HEK293 (cell line): ENCODE results near the gene SEC23B.

Source experiments
- BCL6B ChIP-seq: fragments of 450-650 bp; formaldehyde crosslinking; IDR thresholded peaks from 2 replicates; pipeline ENCODE4 v1.5.1; 2017; ENCODE audit warnings: missing biosample characterization, missing genetic modification characterization
- GLI2 ChIP-seq: fragments of 450-650 bp; formaldehyde crosslinking; IDR thresholded peaks from 2 replicates; pipeline ENCODE4; 2017; ENCODE audit warnings: missing biosample characterization, missing genetic modification characterization, low read depth, borderline replicate concordance
- GLIS2 ChIP-seq: fragments of 450-650 bp; formaldehyde crosslinking; IDR thresholded peaks from 2 replicates; pipeline ENCODE4 v1.5.1; 2016; ENCODE audit warnings: missing biosample characterization, missing genetic modification characterization
- INSM2 ChIP-seq: fragments of 450-650 bp; formaldehyde crosslinking; IDR thresholded peaks from 2 replicates; pipeline ENCODE4 v1.5.1; 2016; ENCODE audit warnings: missing biosample characterization, missing genetic modification characterization
- KLF8 ChIP-seq: fragments of 450-650 bp; formaldehyde crosslinking; IDR thresholded peaks from 2 replicates; pipeline ENCODE4 v1.5.1; 2016; ENCODE audit warnings: missing biosample characterization, missing genetic modification characterization
- MYNN ChIP-seq: fragments of 450-650 bp; formaldehyde crosslinking; IDR thresholded peaks from 2 replicates; pipeline ENCODE4 v1.5.1; 2016; ENCODE audit warnings: missing biosample characterization, missing genetic modification characterization, borderline replicate concordance
- ZBTB44 ChIP-seq: fragments of 450-650 bp; IDR thresholded peaks from 2 replicates; pipeline ENCODE4 v1.5.1; 2018; ENCODE audit warnings: missing biosample characterization, mild to moderate bottlenecking, missing genetic modification characterization
- ZBTB48 ChIP-seq: fragments of 450-650 bp; formaldehyde crosslinking; IDR thresholded peaks from 2 replicates; pipeline ENCODE4 v1.5.1; 2016; ENCODE audit warnings: missing biosample characterization, missing genetic modification characterization
- ZNF138 ChIP-seq: fragments of 450-650 bp; formaldehyde crosslinking; IDR thresholded peaks from 2 replicates; pipeline ENCODE4 v1.5.1; 2016; ENCODE audit warnings: missing biosample characterization, missing genetic modification characterization, borderline replicate concordance
- ZNF324 ChIP-seq: fragments of 450-650 bp; formaldehyde crosslinking; IDR thresholded peaks from 2 replicates; pipeline ENCODE4 v1.5.1; 2016; ENCODE audit warnings: missing biosample characterization, missing genetic modification characterization
- ZNF335 ChIP-seq: fragments of 450-650 bp; formaldehyde crosslinking; conservative IDR thresholded peaks from 2 replicates; pipeline ENCODE4 v1.5.1; 2016; ENCODE audit warnings: missing biosample characterization, missing genetic modification characterization
- ZNF341 ChIP-seq: fragments of 450-650 bp; formaldehyde crosslinking; IDR thresholded peaks from 2 replicates; pipeline ENCODE4; 2016; ENCODE audit warnings: low read depth, missing biosample characterization, missing genetic modification characterization
- ZNF394 ChIP-seq: fragments of 450-650 bp; formaldehyde crosslinking; IDR thresholded peaks from 2 replicates; pipeline ENCODE4 v1.5.1; 2016; ENCODE audit warnings: missing biosample characterization, missing genetic modification characterization, mild to moderate bottlenecking, moderate library complexity, borderline replicate concordance
- ZNF530 ChIP-seq: fragments of 450-650 bp; formaldehyde crosslinking; IDR thresholded peaks from 2 replicates; pipeline ENCODE4 v1.5.1; 2016; ENCODE audit warnings: low read depth, missing biosample characterization, missing genetic modification characterization
- ZNF544 ChIP-seq: fragments of 450-650 bp; formaldehyde crosslinking; IDR thresholded peaks from 2 replicates; pipeline ENCODE4 v1.5.0; 2017; ENCODE audit warnings: missing biosample characterization, missing genetic modification characterization
- ZNF623 ChIP-seq: fragments of 450-650 bp; formaldehyde crosslinking; IDR thresholded peaks from 2 replicates; pipeline ENCODE4 v1.5.1; 2016; ENCODE audit warnings: missing biosample characterization, missing genetic modification characterization
- ZNF777 ChIP-seq: fragments of 450-650 bp; formaldehyde crosslinking; IDR thresholded peaks from 2 replicates; pipeline ENCODE4 v1.5.1; 2017; ENCODE audit warnings: missing biosample characterization, missing genetic modification characterization, borderline replicate concordance
- ZSCAN16 ChIP-seq: fragments of 450-650 bp; formaldehyde crosslinking; IDR thresholded peaks from 2 replicates; pipeline ENCODE4 v1.5.1; 2016; ENCODE audit warnings: missing biosample characterization, missing genetic modification characterization
- ZSCAN30 ChIP-seq: fragments of 450-650 bp; IDR thresholded peaks from 2 replicates; pipeline ENCODE4 v1.5.1; 2018; ENCODE audit warnings: missing biosample characterization, mild to moderate bottlenecking, missing genetic modification characterization, moderate library complexity
- ZSCAN4 ChIP-seq: fragments of 450-650 bp; formaldehyde crosslinking; IDR thresholded peaks from 2 replicates; pipeline ENCODE4 v1.5.1; 2017; ENCODE audit warnings: missing biosample characterization, missing genetic modification characterization
- TF ChIP-seq, protein P1 (sequence below): fragments of 450-650 bp; formaldehyde crosslinking; IDR thresholded peaks from 2 replicates; pipeline ENCODE4 v1.5.1; 2016; ENCODE audit warnings: missing biosample characterization, missing genetic modification characterization
- TF ChIP-seq, protein P2 (sequence below): fragments of 450-650 bp; formaldehyde crosslinking; IDR thresholded peaks from 2 replicates; pipeline ENCODE4 v1.5.1; 2016; ENCODE audit warnings: missing biosample characterization, missing genetic modification characterization, low read depth
- TF ChIP-seq, protein P3 (sequence below): fragments of 450-650 bp; formaldehyde crosslinking; conservative IDR thresholded peaks from 2 replicates; pipeline ENCODE4 v1.5.1; 2016; ENCODE audit warnings: low read depth, missing biosample characterization, missing genetic modification characterization

Gene SEC23B

GRCh38 chr20:18466894-18467730, 40.6 kb upstream of the SEC23B start, which contains the start of the genes DZANK1 and POLR3F (continued):
- TF ChIP-seq ZSCAN30 (tag by site-specific recombination), result peak; percentile 90
- TF ChIP-seq ZNF777 (tag by site-specific recombination), result no peak
- TF ChIP-seq, protein P1, sequence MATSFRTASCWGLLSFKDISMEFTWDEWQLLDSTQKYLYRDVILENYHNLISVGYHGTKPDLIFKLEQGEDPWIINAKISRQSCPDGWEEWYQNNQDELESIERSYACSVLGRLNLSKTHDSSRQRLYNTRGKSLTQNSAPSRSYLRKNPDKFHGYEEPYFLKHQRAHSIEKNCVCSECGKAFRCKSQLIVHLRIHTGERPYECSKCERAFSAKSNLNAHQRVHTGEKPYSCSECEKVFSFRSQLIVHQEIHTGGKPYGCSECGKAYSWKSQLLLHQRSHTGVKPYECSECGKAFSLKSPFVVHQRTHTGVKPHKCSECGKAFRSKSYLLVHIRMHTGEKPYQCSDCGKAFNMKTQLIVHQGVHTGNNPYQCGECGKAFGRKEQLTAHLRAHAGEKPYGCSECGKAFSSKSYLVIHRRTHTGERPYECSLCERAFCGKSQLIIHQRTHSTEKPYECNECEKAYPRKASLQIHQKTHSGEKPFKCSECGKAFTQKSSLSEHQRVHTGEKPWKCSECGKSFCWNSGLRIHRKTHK (tag by site-specific recombination), result no peak
- TF ChIP-seq, protein P2, sequence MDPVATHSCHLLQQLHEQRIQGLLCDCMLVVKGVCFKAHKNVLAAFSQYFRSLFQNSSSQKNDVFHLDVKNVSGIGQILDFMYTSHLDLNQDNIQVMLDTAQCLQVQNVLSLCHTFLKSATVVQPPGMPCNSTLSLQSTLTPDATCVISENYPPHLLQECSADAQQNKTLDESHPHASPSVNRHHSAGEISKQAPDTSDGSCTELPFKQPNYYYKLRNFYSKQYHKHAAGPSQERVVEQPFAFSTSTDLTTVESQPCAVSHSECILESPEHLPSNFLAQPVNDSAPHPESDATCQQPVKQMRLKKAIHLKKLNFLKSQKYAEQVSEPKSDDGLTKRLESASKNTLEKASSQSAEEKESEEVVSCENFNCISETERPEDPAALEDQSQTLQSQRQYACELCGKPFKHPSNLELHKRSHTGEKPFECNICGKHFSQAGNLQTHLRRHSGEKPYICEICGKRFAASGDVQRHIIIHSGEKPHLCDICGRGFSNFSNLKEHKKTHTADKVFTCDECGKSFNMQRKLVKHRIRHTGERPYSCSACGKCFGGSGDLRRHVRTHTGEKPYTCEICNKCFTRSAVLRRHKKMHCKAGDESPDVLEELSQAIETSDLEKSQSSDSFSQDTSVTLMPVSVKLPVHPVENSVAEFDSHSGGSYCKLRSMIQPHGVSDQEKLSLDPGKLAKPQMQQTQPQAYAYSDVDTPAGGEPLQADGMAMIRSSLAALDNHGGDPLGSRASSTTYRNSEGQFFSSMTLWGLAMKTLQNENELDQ (tag by site-specific recombination), result no peak
- 0 out of 2 replicates have a peak, but pooled peaks have one; percentile 54 for TF ChIP-seq INSM2 (tag by site-specific recombination)
- TF ChIP-seq, protein P3, sequence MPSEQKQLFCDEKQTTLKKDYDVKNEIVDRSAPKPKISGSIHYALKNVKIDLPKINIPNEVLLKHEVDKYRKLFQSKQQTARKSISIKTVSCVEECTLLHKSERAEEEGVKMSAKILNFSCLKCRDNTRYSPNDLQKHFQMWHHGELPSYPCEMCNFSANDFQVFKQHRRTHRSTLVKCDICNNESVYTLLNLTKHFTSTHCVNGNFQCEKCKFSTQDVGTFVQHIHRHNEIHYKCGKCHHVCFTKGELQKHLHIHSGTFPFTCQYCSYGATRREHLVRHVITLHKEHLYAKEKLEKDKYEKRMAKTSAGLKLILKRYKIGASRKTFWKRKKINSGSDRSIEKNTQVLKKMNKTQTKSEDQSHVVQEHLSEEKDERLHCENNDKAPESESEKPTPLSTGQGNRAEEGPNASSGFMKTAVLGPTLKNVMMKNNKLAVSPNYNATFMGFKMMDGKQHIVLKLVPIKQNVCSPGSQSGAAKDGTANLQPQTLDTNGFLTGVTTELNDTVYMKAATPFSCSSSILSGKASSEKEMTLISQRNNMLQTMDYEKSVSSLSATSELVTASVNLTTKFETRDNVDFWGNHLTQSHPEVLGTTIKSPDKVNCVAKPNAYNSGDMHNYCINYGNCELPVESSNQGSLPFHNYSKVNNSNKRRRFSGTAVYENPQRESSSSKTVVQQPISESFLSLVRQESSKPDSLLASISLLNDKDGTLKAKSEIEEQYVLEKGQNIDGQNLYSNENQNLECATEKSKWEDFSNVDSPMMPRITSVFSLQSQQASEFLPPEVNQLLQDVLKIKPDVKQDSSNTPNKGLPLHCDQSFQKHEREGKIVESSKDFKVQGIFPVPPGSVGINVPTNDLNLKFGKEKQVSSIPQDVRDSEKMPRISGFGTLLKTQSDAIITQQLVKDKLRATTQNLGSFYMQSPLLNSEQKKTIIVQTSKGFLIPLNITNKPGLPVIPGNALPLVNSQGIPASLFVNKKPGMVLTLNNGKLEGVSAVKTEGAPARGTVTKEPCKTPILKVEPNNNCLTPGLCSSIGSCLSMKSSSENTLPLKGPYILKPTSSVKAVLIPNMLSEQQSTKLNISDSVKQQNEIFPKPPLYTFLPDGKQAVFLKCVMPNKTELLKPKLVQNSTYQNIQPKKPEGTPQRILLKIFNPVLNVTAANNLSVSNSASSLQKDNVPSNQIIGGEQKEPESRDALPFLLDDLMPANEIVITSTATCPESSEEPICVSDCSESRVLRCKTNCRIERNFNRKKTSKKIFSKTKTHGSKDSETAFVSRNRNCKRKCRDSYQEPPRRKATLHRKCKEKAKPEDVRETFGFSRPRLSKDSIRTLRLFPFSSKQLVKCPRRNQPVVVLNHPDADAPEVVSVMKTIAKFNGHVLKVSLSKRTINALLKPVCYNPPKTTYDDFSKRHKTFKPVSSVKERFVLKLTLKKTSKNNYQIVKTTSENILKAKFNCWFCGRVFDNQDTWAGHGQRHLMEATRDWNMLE (tag by site-specific recombination), result peak; percentile 68
- peak; percentile 100 for TF ChIP-seq ZNF335 (tag by site-specific recombination)
- TF ChIP-seq KLF8 (tag by site-specific recombination), result peak; percentile 77
- no peak for TF ChIP-seq BCL6B (tag by site-specific recombination)
- TF ChIP-seq ZNF623 (tag by site-specific recombination), result peak; percentile 21; the same call in 1 of the 2 replicates
- no peak for TF ChIP-seq ZNF138 (tag by site-specific recombination)
- TF ChIP-seq GLI2 (tag by site-specific recombination), result 0 out of 2 replicates have a peak, but pooled peaks have one; percentile 35
- no peak for TF ChIP-seq MYNN (tag by site-specific recombination)
- no peak for TF ChIP-seq ZSCAN16 (tag by site-specific recombination)
- peak; percentile 81; the same call in 1 of the 2 replicates for TF ChIP-seq ZBTB44 (tag by site-specific recombination)
- peak; percentile 33; the same call in 1 of the 2 replicates for TF ChIP-seq ZNF341 (tag by site-specific recombination)
- TF ChIP-seq ZNF324 (tag by site-specific recombination), result peak; percentile 86; the same call in 1 of the 2 replicates
- TF ChIP-seq ZNF544 (tag by site-specific recombination), result no peak
- peak; percentile 87 for TF ChIP-seq GLIS2 (tag by site-specific recombination)
- no peak for TF ChIP-seq ZNF530 (tag by site-specific recombination)
- peak; percentile 24; the same call in 1 of the 2 replicates for TF ChIP-seq ZSCAN4 (tag by site-specific recombination)
- TF ChIP-seq ZNF394 (tag by site-specific recombination), result peak; percentile 75; the same call in 1 of the 2 replicates
- peak; percentile 27; the same call in 1 of the 2 replicates for TF ChIP-seq ZBTB48 (tag by site-specific recombination)
